OCI-LY7 (cell line): ENCODE data around the gene COX6A1. TPM values are rescaled to one million over a fixed set of nuclear protein-coding genes. Genes with fewer than 3 reads are reported as not detected.
"Not testable (repeated sequence)": the region's sequence is repeated elsewhere in the genome, so short reads cannot be mapped to it uniquely, and the experiment has no call there.

Experiments used
- BruUV-seq: library from RNA; stranded (reverse); fragments of 400-500 nt; replicated peaks from 2 replicates; lab custom pipeline; 2021; lab: Mats Ljungman, UMichigan
- CTCF ChIA-PET: fragments of 300-600 bp; sonication (Branson Sonifier 250); formaldehyde crosslinking; loops from one replicate; lab custom pipeline; 2022; ENCODE audit warnings: antibody characterized with exemption; ENCODE audit not compliant: unreplicated experiment; lab: Charles Lee
- POLR2A ChIA-PET: fragments of 300-600 bp; sonication (Branson Sonifier 250); formaldehyde crosslinking; loops from one replicate; lab custom pipeline; 2022; ENCODE audit warnings: antibody characterized with exemption; lab: Charles Lee
- DNase-seq: peaks from one replicate; pipeline ENCODE4 v3.0.0-alpha.2; 2015; ENCODE audit warnings: low spot score
- H2AFZ ChIP-seq: fragments of 200-600 bp; sonication (generic), shearing (Covaris generic); 2 replicates; pipeline ENCODE4 v1.6.1; 2014; ENCODE audit warnings: mild to moderate bottlenecking, antibody characterized with exemption, low read length, moderate library complexity
- H3K27ac ChIP-seq: fragments of 200-600 bp; sonication (generic); 2 replicates; pipeline ENCODE4 v1.5.1; 2014; ENCODE audit warnings: mixed run types, low read depth, mild to moderate bottlenecking, moderate library complexity, low read length, inconsistent platforms; ENCODE audit not compliant: poor library complexity, severe bottlenecking
- H3K36me3 ChIP-seq: fragments of 200-600 bp; sonication (generic); 2 replicates; pipeline ENCODE4 v1.6.1; 2014; ENCODE audit warnings: mild to moderate bottlenecking, antibody characterized with exemption, low read length, moderate library complexity, mixed read lengths; ENCODE audit not compliant: insufficient read depth
- H3K4me1 ChIP-seq: fragments of 200-600 bp; sonication (generic); 2 replicates; pipeline ENCODE4 v1.5.1; 2014; ENCODE audit warnings: mild to moderate bottlenecking, low read length; ENCODE audit not compliant: insufficient read depth, poor library complexity, severe bottlenecking
- H3K4me2 ChIP-seq: fragments of 200-600 bp; sonication (generic); 2 replicates; pipeline ENCODE4 v1.6.1; 2014; ENCODE audit warnings: mild to moderate bottlenecking, low read length
- H3K4me3 ChIP-seq: fragments of 200-600 bp; sonication (generic); 2 replicates; pipeline ENCODE4 v1.5.1; 2014; ENCODE audit warnings: mild to moderate bottlenecking, low read depth, low read length; ENCODE audit not compliant: poor library complexity, severe bottlenecking
- H3K79me2 ChIP-seq: fragments of 200-600 bp; sonication (generic); 2 replicates; pipeline ENCODE4 v1.6.1; 2016; ENCODE audit warnings: low read depth, mild to moderate bottlenecking, low read length, moderate library complexity, mixed read lengths; ENCODE audit not compliant: insufficient read depth
- H3K9me2 ChIP-seq: fragments of 200-600 bp; sonication (generic); 2 replicates; pipeline ENCODE4 v1.6.1; 2016; ENCODE audit warnings: mild to moderate bottlenecking, low read length, mixed read lengths; ENCODE audit not compliant: insufficient read depth
- H3K9me3 ChIP-seq: fragments of 200-600 bp; sonication (generic); 2 replicates; pipeline ENCODE4 v1.6.1; 2014; ENCODE audit warnings: mild to moderate bottlenecking, mixed run types, low read length, mixed read lengths
- H4K20me1 ChIP-seq: fragments of 200-600 bp; sonication (generic); 2 replicates; pipeline ENCODE4 v1.6.1; 2014; ENCODE audit warnings: mild to moderate bottlenecking, antibody characterized with exemption, low read length, moderate library complexity, mixed read lengths; ENCODE audit not compliant: insufficient read depth
- CTCF ChIP-seq: fragments of 200-600 bp; sonication (generic); conservative IDR thresholded peaks from 2 replicates; pipeline ENCODE4 v1.5.1; 2014; ENCODE audit warnings: mild to moderate bottlenecking, antibody characterized with exemption, low read length, moderate library complexity, mixed read lengths
- EZH2phosphoT487 ChIP-seq: fragments of 200-600 bp; sonication (generic); IDR thresholded peaks from 2 replicates; pipeline ENCODE4 v1.6.1; 2018; ENCODE audit warnings: low read depth, borderline replicate concordance, mild to moderate bottlenecking, mixed run types, antibody characterized with exemption, low read length, moderate library complexity, mixed read lengths
- intact Hi-C: fragments of 100-400 bp; cut with micrococcal nuclease; formaldehyde crosslinking; loops from one replicate; pipeline ENCODE4 v1.10.0; 2022; ENCODE audit not compliant: unreplicated experiment
- total RNA-seq, 2 experiments: library from RNA; depleted of rRNA in 1 of 2; stranded (reverse); fragments of >200 nt in 1 of 2; shearing (Covaris generic) in 1 of 2; gene quantifications; 2 replicates each; pipeline ENCODE4 v1.2.3, GENCODE V29; 2014 to 2022

COX6A1 gene
- total RNA-seq, 2 experiments from 2014 or later: 449 to 591 TPM

DNA sequence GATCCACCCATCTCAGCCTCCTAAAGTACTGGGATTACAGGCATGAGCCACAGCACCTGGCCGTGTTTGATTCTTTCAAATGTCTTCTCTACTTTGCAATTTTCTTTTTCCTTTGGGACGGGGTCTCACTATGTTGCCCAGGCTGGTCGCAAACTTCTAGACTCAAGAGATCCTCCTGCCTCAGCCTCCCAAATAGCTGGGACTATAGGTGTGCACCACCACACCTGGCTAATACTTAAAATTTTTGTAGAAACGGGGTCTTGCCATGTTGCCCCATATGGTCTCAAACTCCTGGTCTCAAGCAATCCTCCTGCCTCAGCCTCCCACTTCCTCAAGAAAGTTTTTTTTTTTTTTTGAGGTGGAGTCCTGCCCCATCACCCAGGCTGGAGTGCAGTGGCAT, 10.1 kb downstream of the COX6A1 start:
- CTCF ChIA-PET: no interaction called here
- POLR2A ChIA-PET: interaction anchor here (0.5 to 0.7 kb wide), 2 partner anchors 8 to 21 kb away, joined by 3 to 4 read pairs; no protein-coding TSS in a partner anchor
- BruUV-seq: no TSS peak
- peak overlapping the region; percentile 96 for H3K4me3 ChIP-seq
- H4K20me1 ChIP-seq: no peaks in the 10 kb centered on the region
- peaks cover 28% of the 10 kb centered on the region for H3K4me1 ChIP-seq
- TF ChIP-seq CTCF: no peak
- TF ChIP-seq EZH2phosphoT487: no peak
- H3K4me2 ChIP-seq: peak overlapping the region; percentile 92
- DNase-seq: no peak
- H2AFZ ChIP-seq: no peak overlapping the region
- peaks cover 62% of the 10 kb centered on the region for H3K36me3 ChIP-seq
- H3K27ac ChIP-seq: no peak overlapping the region
- intact Hi-C loops: no loop called here
- H3K9me3 ChIP-seq: no peaks in the 10 kb centered on the region
- H3K9me2 ChIP-seq: no peaks in the 10 kb centered on the region
- peaks cover 71% of the 10 kb centered on the region for H3K79me2 ChIP-seq

GRCh38 chr12:120452524-120452923, 14.6 kb downstream of the COX6A1 start:
- ChIA-PET POLR2A (interaction anchor here (0.6 kb wide), 1 partner anchor 9 kb away, joined by 3 read pairs; no protein-coding TSS in a partner anchor), CTCF (interaction anchor here (1.0 kb wide), 1 partner anchor 14 kb away, joined by 3 read pairs; no protein-coding TSS in a partner anchor)
- intact Hi-C loops, H4K20me1 ChIP-seq, H3K4me2 ChIP-seq, H3K4me3 ChIP-seq, H3K9me2 ChIP-seq, H3K4me1 ChIP-seq, H3K9me3 ChIP-seq, BruUV-seq, DNase-seq, H2AFZ ChIP-seq, H3K27ac ChIP-seq: not testable (repeated sequence)
- H3K36me3 ChIP-seq: peaks cover 83% of the 10 kb centered on the region
- H3K79me2 ChIP-seq: peaks cover 28% of the 10 kb centered on the region

- no peaks in the 10 kb centered on the region for H3K4me1 ChIP-seq
- no peak overlapping the region for H3K4me3 ChIP-seq
- POLR2A ChIA-PET: interaction anchor here (0.5 kb wide), 1 partner anchor 261 kb away, joined by 3 read pairs; no protein-coding TSS in a partner anchor
- H3K27ac ChIP-seq: no peak overlapping the region
- intact Hi-C loops: no loop called here
- H3K4me2 ChIP-seq: no peak overlapping the region
- no peak for DNase-seq
- CTCF ChIA-PET: no interaction called here
- H4K20me1 ChIP-seq: no peaks in the 10 kb centered on the region
- H3K9me2 ChIP-seq: no peaks in the 10 kb centered on the region
- BruUV-seq: no TSS peak
- H2AFZ ChIP-seq: no peak overlapping the region
- TF ChIP-seq CTCF: no peak
- no peak for TF ChIP-seq EZH2phosphoT487
- peaks cover 21% of the 10 kb centered on the region for H3K79me2 ChIP-seq
- peaks cover 83% of the 10 kb centered on the region for H3K36me3 ChIP-seq
- H3K9me3 ChIP-seq: no peaks in the 10 kb centered on the region
Observed at GRCh38 chr12:120453060-120453750, 15.3 kb downstream of the COX6A1 start.
